C4-2B (cell line): ENCODE data around the gene ZNF786.

Experiments used
- CTCF ChIP-seq: fragments of 450-650 bp; conservative IDR thresholded peaks from 2 replicates; pipeline ENCODE4 v1.5.1; 2017; ENCODE audit warnings: mild to moderate bottlenecking
- ZFX ChIP-seq: fragments of 450-650 bp; IDR thresholded peaks from 2 replicates; pipeline ENCODE4 v1.6.1; 2017

- TF ChIP-seq CTCF = no peak
- TF ChIP-seq ZFX = no peak
Observed at GRCh38 chr7:149075286-149075685, 15.2 kb downstream of the ZNF786 start.
